GM12878 (cell line): ENCODE data around the gene PSMA7.

ENCODE experiments used
- JUND ChIP-seq: IDR thresholded peaks from 2 replicates; pipeline ENCODE4 v1.6.1; 2012; ENCODE audit warnings: low read depth, mild to moderate bottlenecking, low read length, improper control_type of control experiment, moderate library complexity
- TF ChIP-seq, protein P1 (sequence below), 3 experiments: IDR thresholded peaks in 2 of 3; conservative IDR thresholded peaks in 1 of 3; 2 replicates each; pipeline ENCODE4 v1.5.1; 2011; ENCODE audit warnings: low read depth in 3 of 3, low read length in 3 of 3, mild to moderate bottlenecking in 3 of 3, control low read depth in 2 of 3, moderate library complexity in 2 of 3, inconsistent platforms in 1 of 3, mixed read lengths in 1 of 3; ENCODE audit not compliant: control insufficient read depth in 2 of 3, insufficient read depth in 1 of 3; ENCODE audit errors: extremely low read depth in 1 of 3

DNA sequence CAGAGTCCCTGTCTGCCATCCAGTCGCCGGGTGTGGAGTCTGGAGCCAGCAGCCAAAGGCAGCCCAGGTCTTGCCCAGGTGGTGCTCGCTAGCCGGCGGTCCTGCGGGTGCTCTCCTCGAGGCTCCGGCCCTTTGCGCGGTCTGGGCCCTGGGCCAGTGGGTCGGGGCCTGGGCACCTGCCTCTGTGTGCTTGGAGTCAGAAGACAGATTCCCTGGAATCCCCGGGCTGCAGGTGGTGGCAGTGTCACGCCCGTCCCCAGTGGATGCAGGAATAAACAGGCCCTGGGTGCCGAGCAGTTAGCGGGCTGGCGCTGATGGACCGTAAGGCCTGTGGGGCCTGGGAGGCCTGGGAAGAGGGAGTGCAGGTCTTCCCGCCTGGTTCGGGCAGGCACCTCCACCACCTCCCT is 5.7 kb upstream of the PSMA7 start:
- TF ChIP-seq, protein P1, sequence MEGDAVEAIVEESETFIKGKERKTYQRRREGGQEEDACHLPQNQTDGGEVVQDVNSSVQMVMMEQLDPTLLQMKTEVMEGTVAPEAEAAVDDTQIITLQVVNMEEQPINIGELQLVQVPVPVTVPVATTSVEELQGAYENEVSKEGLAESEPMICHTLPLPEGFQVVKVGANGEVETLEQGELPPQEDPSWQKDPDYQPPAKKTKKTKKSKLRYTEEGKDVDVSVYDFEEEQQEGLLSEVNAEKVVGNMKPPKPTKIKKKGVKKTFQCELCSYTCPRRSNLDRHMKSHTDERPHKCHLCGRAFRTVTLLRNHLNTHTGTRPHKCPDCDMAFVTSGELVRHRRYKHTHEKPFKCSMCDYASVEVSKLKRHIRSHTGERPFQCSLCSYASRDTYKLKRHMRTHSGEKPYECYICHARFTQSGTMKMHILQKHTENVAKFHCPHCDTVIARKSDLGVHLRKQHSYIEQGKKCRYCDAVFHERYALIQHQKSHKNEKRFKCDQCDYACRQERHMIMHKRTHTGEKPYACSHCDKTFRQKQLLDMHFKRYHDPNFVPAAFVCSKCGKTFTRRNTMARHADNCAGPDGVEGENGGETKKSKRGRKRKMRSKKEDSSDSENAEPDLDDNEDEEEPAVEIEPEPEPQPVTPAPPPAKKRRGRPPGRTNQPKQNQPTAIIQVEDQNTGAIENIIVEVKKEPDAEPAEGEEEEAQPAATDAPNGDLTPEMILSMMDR (IDR thresholded peaks at IDR 0.05 in 2 of 3, conservative IDR thresholded peaks at IDR 0.05 in 1 of 3; ENCODE audit: control insufficient read depth in 2 of 3, extremely low read depth in 1 of 3, insufficient read depth in 1 of 3, low read depth in 3 of 3, low read length in 3 of 3), result no peak
- no peak for TF ChIP-seq JUND
